Measurements from ENCODE around the gene CHMP1B. TPM values are rescaled to one million over a fixed set of nuclear protein-coding genes. Genes with fewer than 3 reads are reported as not detected.

CHMP1B gene
- total RNA-seq, 1 donor from 2014 or later, result 56.1 TPM

DNA sequence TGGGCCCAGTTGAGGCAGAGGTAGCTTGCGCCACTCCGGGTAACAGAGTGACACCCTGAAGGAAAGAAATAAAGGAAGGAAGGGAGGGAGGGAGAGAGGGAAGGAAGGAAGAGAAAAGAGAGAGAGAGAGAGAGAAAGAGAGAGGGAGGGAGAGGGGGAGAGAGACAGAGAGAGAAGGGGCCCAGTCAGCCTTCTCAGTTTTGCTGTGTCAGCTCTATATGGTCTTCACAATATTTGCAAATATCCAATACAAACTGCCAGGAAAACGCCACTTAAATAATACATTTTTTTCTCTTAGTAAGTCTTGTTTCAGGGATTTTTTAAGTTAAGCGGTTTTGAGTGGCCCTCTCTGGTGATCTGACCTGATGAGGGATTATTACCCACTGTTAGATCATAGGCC is 5.6 kb upstream of the CHMP1B start:
- peaks cover 10% of the 10 kb centered on the region for H3K9me3 Mint-ChIP-seq (ENCODE audit: unreplicated experiment)
- TF ChIP-seq, protein P1, sequence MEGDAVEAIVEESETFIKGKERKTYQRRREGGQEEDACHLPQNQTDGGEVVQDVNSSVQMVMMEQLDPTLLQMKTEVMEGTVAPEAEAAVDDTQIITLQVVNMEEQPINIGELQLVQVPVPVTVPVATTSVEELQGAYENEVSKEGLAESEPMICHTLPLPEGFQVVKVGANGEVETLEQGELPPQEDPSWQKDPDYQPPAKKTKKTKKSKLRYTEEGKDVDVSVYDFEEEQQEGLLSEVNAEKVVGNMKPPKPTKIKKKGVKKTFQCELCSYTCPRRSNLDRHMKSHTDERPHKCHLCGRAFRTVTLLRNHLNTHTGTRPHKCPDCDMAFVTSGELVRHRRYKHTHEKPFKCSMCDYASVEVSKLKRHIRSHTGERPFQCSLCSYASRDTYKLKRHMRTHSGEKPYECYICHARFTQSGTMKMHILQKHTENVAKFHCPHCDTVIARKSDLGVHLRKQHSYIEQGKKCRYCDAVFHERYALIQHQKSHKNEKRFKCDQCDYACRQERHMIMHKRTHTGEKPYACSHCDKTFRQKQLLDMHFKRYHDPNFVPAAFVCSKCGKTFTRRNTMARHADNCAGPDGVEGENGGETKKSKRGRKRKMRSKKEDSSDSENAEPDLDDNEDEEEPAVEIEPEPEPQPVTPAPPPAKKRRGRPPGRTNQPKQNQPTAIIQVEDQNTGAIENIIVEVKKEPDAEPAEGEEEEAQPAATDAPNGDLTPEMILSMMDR (IDR thresholded peaks at IDR 0.05; ENCODE audit: partially characterized antibody, unreplicated experiment), result no peak
- H3K27ac Mint-ChIP-seq (ENCODE audit: unreplicated experiment), result peak overlapping the region; percentile 83

DNA sequence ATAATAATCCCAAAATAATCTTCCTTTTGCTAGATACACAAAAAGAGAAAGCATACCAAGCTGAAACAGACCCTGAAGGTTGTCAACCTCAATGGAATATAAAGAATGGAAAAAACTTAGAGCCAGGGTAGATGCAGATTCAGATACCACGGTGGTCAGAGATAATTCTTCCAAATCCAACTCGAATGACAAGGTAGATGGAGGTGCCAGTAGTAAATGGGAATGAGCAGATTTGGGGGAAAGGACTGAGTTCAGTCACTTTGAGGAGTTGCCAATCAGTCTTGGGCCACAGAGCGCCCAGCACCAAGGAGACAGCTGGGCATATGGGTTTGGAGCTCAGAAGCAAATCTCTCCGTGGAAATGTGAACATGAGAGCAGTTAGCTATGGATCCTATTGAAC is 3.4 kb upstream of the CHMP1B start:
- TF ChIP-seq, protein P1 (IDR thresholded peaks at IDR 0.05; ENCODE audit: partially characterized antibody, unreplicated experiment), result no peak
- Mint-ChIP-seq H3K36me3 (ENCODE audit: unreplicated experiment) (no peaks in the 10 kb centered on the region), H3K27ac (ENCODE audit: unreplicated experiment) (no peak overlapping the region), H3K4me1 (ENCODE audit: low read depth, unreplicated experiment) (peaks cover 28% of the 10 kb centered on the region), H3K9me3 (ENCODE audit: unreplicated experiment) (peaks cover 18% of the 10 kb centered on the region), H3K4me3 (ENCODE audit: unreplicated experiment) (no peak overlapping the region), H3K27me3 (ENCODE audit: unreplicated experiment) (peaks cover 10% of the 10 kb centered on the region)
- DNase-seq, result no peak

More for the DNA sequence above, 5.6 kb upstream of the CHMP1B start:
- Mint-ChIP-seq H3K27me3 (ENCODE audit: unreplicated experiment) (peaks cover 5% of the 10 kb centered on the region), H3K4me3 (ENCODE audit: unreplicated experiment) (no peak overlapping the region), H3K4me1 (ENCODE audit: low read depth, unreplicated experiment) (peaks cover 24% of the 10 kb centered on the region), H3K36me3 (ENCODE audit: unreplicated experiment) (no peaks in the 10 kb centered on the region)
- DNase-seq, result no peak

DNA sequence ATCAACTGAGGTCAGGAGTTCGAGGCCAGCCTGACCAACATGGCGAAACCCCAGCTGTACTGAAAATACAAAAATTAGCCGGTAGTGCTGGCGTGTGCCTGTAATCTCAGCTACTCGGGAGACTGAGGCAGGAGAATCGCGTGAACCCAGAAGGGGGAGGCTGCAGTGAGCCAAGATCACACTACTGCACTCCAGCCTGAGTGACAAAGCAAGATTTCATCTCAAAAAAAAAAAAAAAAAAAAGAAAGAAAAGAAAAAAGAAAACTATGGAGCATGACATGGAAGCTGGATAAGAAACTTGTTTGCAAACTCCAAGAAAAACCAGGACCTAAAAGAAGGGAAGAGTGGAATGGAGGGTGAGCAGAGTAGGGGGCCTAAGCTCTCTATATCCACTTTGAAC is 1.9 kb upstream of the CHMP1B start:
- Mint-ChIP-seq H3K9me3 (ENCODE audit: unreplicated experiment) (peaks cover 18% of the 10 kb centered on the region), H3K27me3 (ENCODE audit: unreplicated experiment) (peaks cover 10% of the 10 kb centered on the region), H3K36me3 (ENCODE audit: unreplicated experiment) (no peaks in the 10 kb centered on the region), H3K4me1 (ENCODE audit: low read depth, unreplicated experiment) (peaks cover 28% of the 10 kb centered on the region), H3K4me3 (ENCODE audit: unreplicated experiment) (peak overlapping the region; percentile 34), H3K27ac (ENCODE audit: unreplicated experiment) (no peak overlapping the region)
- no peak for DNase-seq
- TF ChIP-seq, protein P1 (IDR thresholded peaks at IDR 0.05; ENCODE audit: partially characterized antibody, unreplicated experiment), result no peak

DNA sequence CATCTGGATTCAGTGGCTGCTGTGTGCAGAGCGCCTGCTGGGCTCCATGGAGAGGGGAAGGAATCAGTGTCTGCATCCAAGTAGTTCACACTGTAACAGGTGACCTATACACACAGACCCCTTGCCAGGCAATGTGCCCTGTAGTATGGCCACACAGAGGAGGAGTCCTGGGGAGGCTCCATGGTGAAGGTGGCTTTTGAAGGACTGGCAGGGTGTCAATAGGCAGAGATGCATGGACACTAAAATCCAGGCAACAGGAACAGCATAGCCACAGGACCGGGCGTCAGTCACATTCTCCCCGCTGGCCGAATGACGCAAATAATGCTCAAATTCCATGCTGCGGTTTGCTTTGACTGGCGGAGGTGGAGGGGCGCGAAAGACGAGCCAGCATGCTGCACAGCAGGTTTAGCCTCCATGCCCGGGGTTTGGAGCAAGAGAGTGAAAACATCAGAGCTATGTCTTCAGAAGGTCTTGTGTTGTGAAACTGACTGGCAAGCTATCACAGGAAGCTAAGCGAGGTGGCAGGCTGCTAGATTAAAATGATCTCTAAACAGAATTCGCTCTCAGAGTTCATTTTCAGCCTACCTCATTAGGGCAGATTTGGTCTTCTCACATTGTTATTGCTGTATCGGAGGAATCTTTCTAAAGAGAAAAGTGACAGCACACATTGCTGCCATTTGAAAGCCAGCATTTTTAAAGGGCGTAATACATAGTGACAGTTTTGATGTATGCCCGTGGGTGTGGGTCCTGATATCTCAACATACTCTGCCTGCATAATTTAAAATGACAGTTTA is 1.2 kb upstream of the CHMP1B start:
- Mint-ChIP-seq H3K27ac (ENCODE audit: unreplicated experiment) (peak overlapping the region; percentile 100), H3K36me3 (ENCODE audit: unreplicated experiment) (no peaks in the 10 kb centered on the region), H3K9me3 (ENCODE audit: unreplicated experiment) (peaks cover 15% of the 10 kb centered on the region), H3K4me3 (ENCODE audit: unreplicated experiment) (peak overlapping the region; percentile 97), H3K4me1 (ENCODE audit: low read depth, unreplicated experiment) (peaks cover 25% of the 10 kb centered on the region), H3K27me3 (ENCODE audit: unreplicated experiment) (peaks cover 6% of the 10 kb centered on the region)
- TF ChIP-seq, protein P1 (IDR thresholded peaks at IDR 0.05; ENCODE audit: partially characterized antibody, unreplicated experiment), result no peak
- peak; percentile 24 for DNase-seq

DNA sequence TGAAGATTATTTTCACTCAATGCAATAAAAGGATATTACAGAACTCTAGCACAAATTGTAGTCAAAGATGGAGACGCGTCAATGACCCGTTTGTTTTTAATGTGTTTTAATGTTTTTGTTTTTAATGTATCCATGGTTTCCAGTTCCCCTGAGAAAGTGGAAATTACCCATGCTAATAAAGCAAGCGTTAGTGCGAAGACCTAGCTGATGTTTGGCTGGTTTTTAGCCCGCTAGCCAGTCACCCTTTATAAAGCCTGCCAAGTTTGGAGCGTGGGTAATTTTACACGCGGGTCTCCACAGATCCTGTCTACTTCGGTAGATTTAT is 430 bp upstream of the CHMP1B start:
- Mint-ChIP-seq H3K36me3 (ENCODE audit: unreplicated experiment) (no peaks in the 10 kb centered on the region), H3K27ac (ENCODE audit: unreplicated experiment) (peak overlapping the region; percentile 100), H3K27me3 (ENCODE audit: unreplicated experiment) (peaks cover 6% of the 10 kb centered on the region), H3K4me1 (ENCODE audit: low read depth, unreplicated experiment) (peaks cover 20% of the 10 kb centered on the region), H3K9me3 (ENCODE audit: unreplicated experiment) (peaks cover 15% of the 10 kb centered on the region), H3K4me3 (ENCODE audit: unreplicated experiment) (peak overlapping the region; percentile 97)
- DNase-seq, result no peak
- TF ChIP-seq, protein P1 (IDR thresholded peaks at IDR 0.05; ENCODE audit: partially characterized antibody, unreplicated experiment), result no peak

Data from glutamatergic neuron (in vitro differentiated cells).